Measurements from ENCODE around the gene PLEKHG2. TPM values are rescaled to one million over a fixed set of nuclear protein-coding genes. Genes with fewer than 3 reads are reported as not detected.
A peak's percentile ranks its signal among the peaks of the same experiment; 100 is the strongest.

Gene PLEKHG2
- total RNA-seq, 4 donors from 2014 or later, result 1.3 to 3.6 (median 3.3) TPM

- TF ChIP-seq POLR2A (IDR thresholded peaks at IDR 0.05), result peak; percentile 89 to 95
- TF ChIP-seq, protein P1, sequence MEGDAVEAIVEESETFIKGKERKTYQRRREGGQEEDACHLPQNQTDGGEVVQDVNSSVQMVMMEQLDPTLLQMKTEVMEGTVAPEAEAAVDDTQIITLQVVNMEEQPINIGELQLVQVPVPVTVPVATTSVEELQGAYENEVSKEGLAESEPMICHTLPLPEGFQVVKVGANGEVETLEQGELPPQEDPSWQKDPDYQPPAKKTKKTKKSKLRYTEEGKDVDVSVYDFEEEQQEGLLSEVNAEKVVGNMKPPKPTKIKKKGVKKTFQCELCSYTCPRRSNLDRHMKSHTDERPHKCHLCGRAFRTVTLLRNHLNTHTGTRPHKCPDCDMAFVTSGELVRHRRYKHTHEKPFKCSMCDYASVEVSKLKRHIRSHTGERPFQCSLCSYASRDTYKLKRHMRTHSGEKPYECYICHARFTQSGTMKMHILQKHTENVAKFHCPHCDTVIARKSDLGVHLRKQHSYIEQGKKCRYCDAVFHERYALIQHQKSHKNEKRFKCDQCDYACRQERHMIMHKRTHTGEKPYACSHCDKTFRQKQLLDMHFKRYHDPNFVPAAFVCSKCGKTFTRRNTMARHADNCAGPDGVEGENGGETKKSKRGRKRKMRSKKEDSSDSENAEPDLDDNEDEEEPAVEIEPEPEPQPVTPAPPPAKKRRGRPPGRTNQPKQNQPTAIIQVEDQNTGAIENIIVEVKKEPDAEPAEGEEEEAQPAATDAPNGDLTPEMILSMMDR (IDR thresholded peaks at IDR 0.05 in 4 of 5, conservative IDR thresholded peaks at IDR 0.05 in 1 of 5), result no peak
- DNase-seq (peak; percentile 96 to 97), ATAC-seq (peak; percentile 96 to 99)
- Histone ChIP-seq H3K9me3 (no peaks in the 10 kb centered on the region), H3K4me3 (peak within 1 kb of the TSS; percentile 74 to 99 (median 86)), H3K27me3 (no peaks in the 10 kb centered on the region), H3K27ac (peak within 1 kb of the TSS; percentile 89 to 98 (median 94)), H3K36me3 (peaks cover 0 to 4% of the 10 kb centered on the region in 2 donors), H3K4me1 (peaks cover 14 to 27% of the 10 kb centered on the region in 2 donors)
- in situ Hi-C loops (cut with MboI; ENCODE audit: low sequenced_read_pairs in 4 of 4) (loop anchor here in 2 of 4 donors (25.0 kb wide), 2 partner anchors 92 to 392 kb away; partner anchors contain the start of genes DYRK1B (in 2 of the 2), FBL (in 2 of the 2), EID2 (in 1 of the 2) and EID2B (in 1 of the 2)), intact Hi-C loops (cut with DNase I; ENCODE audit: low total_unique reads) (loop anchor here (1.0 to 10.0 kb wide), 6 partner anchors 9 to 229 kb away; partner anchors contain the start of genes PLEKHG2 and SAMD4B)
Observed at GRCh38 chr19:39445196-39446111, 33.0 kb downstream of the PLEKHG2 start, which contains the start of gene SUPT5H. SUPT5H (plus strand) TSS chr19:39445582; CDS start chr19:39445891, 309 bp downstream.

DNA sequence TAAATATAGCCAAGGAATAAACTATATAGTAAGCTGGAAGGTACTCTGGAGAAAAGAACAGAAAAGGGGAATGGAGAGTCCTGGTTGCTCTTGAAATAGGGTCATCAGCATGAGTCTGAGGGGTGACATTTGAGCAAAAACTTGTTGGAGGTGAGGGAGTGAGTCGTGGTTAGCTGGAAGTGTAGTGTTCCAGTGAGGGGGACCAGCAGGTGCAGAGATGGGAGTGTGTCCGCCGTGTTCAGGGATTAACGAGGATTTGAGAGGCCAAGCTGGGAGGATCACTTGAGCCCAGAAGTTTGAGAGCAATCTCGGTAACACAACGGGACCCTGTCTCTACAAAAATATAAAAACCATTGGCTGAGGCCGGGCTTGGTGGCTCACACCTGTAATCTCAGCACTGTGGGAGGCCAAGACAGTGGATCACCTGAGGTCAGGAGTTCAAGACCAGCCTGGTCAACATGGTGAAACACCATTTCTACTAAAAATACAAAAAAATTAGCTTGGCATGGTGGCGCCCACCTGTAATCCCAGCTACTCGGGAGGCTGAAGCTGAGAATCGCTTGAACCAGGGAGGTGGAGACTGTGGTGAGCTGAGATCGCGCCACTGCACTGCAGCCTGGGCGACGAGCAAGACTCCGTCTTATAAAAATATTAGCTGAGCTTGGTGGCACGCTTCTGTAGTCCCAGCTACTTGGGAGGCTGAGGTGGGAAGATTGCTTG is 34.1 kb downstream of the PLEKHG2 start:
- Histone ChIP-seq H3K4me1 (peaks cover 14 to 27% of the 10 kb centered on the region in 2 donors), H3K36me3 (peaks cover 0 to 4% of the 10 kb centered on the region in 2 donors), H3K4me3 (peak overlapping the region; percentile 74 to 99 (median 86)), H3K27ac (peak overlapping the region; percentile 89 to 98 (median 94)), H3K27me3 (no peaks in the 10 kb centered on the region), H3K9me3 (no peaks in the 10 kb centered on the region)
- TF ChIP-seq, protein P1 (IDR thresholded peaks at IDR 0.05 in 4 of 5, conservative IDR thresholded peaks at IDR 0.05 in 1 of 5), result no peak
- no peak for DNase-seq
- ATAC-seq, result no peak
- intact Hi-C loops (cut with DNase I; ENCODE audit: low total_unique reads) (loop anchor here (1.0 to 10.0 kb wide), 2 partner anchors 35 to 228 kb away; no protein-coding TSS in a partner anchor), in situ Hi-C loops (cut with MboI; ENCODE audit: low sequenced_read_pairs in 4 of 4) (loop anchor here in 2 of 4 donors (25.0 kb wide), 2 partner anchors 91 to 391 kb away; partner anchors contain the start of genes DYRK1B (in 2 of the 2), FBL (in 2 of the 2), EID2 (in 1 of the 2) and EID2B (in 1 of the 2))

DNA sequence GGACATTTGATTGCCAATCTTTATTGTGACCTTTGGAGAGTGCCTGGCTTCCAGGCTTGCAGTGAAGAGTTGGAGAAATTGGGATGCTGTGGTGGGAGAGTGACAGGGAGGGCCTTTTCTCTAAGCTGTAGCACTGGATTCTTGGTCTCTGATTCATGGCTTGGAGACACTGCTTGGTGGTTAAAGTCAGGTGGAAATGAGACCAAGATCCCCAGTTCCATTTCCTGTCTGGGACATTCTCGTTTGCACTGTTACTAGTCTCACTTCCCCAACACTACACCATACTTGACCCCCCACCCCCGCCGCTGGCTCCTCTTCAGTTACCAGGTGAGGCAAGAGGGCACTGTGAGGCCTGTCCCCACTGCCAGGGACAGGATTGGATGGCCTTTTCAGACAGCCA is 35.8 kb downstream of the PLEKHG2 start:
- intact Hi-C loops (cut with DNase I; ENCODE audit: low total_unique reads) (loop anchor here (10.0 kb wide), 1 partner anchor 227 kb away; no protein-coding TSS in a partner anchor), in situ Hi-C loops (cut with MboI; ENCODE audit: low sequenced_read_pairs in 4 of 4) (loop anchor here in 2 of 4 donors (25.0 kb wide), 2 partner anchors 89 to 389 kb away; partner anchors contain the start of genes DYRK1B (in 2 of the 2), FBL (in 2 of the 2), EID2 (in 1 of the 2) and EID2B (in 1 of the 2))
- Histone ChIP-seq H3K4me1 (peaks cover 18 to 29% of the 10 kb centered on the region in 2 donors), H3K27me3 (no peaks in the 10 kb centered on the region), H3K27ac (no peak overlapping the region), H3K36me3 (peaks cover 0 to 6% of the 10 kb centered on the region in 2 donors), H3K4me3 (no peak overlapping the region), H3K9me3 (no peaks in the 10 kb centered on the region)
- TF ChIP-seq, protein P1 (IDR thresholded peaks at IDR 0.05 in 4 of 5, conservative IDR thresholded peaks at IDR 0.05 in 1 of 5), result no peak
- TF ChIP-seq POLR2A (IDR thresholded peaks at IDR 0.05), result no peak
- DNase-seq (no peak), ATAC-seq (no peak)
